GM23338 (cell line): ENCODE results near the gene LRRC28. TPM values are rescaled to one million over a fixed set of nuclear protein-coding genes. Genes with fewer than 3 reads are reported as not detected.

Source experiments
- ATAC-seq: fragments of 200-7000 bp; cut with Tn5 transposase; 3 replicates; pipeline ENCODE4 v1.9.1; 2020
- DNase-seq: peaks from one replicate; pipeline ENCODE4 v3.0.0-alpha.2; 2015; ENCODE audit warnings: low spot score
- H2AFZ ChIP-seq: fragments of 200-600 bp; sonication (generic); 2 replicates; pipeline ENCODE4 v1.8.0; 2016; ENCODE audit warnings: antibody characterized with exemption, mild to moderate bottlenecking, moderate library complexity
- H3F3A ChIP-seq: fragments of 200-600 bp; sonication (generic); replicated peaks from 2 replicates; pipeline ENCODE4 v1.8.0; 2017; ENCODE audit warnings: antibody characterized with exemption, mixed run types, low read depth
- H3K27ac ChIP-seq: fragments of 200-600 bp; sonication (generic); 2 replicates; pipeline ENCODE4 v1.6.1; 2016; ENCODE audit warnings: low read depth
- H3K27me3 ChIP-seq: fragments of 200-600 bp; sonication (generic); 2 replicates; pipeline ENCODE4 v1.8.0; 2016; ENCODE audit warnings: mild to moderate bottlenecking, mixed run types, moderate library complexity; ENCODE audit not compliant: insufficient read depth
- H3K36me3 ChIP-seq: fragments of 200-600 bp; sonication (generic); 2 replicates; pipeline ENCODE4 v1.8.0; 2016; ENCODE audit warnings: mild to moderate bottlenecking; ENCODE audit not compliant: insufficient read depth
- H3K4me1 ChIP-seq: fragments of 200-600 bp; sonication (generic); 2 replicates; pipeline ENCODE4 v1.8.0; 2016; ENCODE audit warnings: mild to moderate bottlenecking, moderate library complexity; ENCODE audit not compliant: insufficient read depth
- H3K4me2 ChIP-seq: fragments of 200-600 bp; sonication (generic); 2 replicates; pipeline ENCODE4 v1.7.1; 2017; ENCODE audit warnings: mixed run types
- H3K4me3 ChIP-seq: fragments of 200-600 bp; sonication (generic); 2 replicates; pipeline ENCODE4 v1.6.1; 2016; ENCODE audit warnings: mixed run types
- H3K79me2 ChIP-seq: fragments of 200-600 bp; sonication (generic); replicated peaks from 2 replicates; pipeline ENCODE4 v1.8.0; 2017; ENCODE audit warnings: mild to moderate bottlenecking; ENCODE audit not compliant: insufficient read depth
- H3K9me2 ChIP-seq: fragments of 200-600 bp; sonication (generic); 2 replicates; pipeline ENCODE4 v1.8.0; 2017; ENCODE audit not compliant: insufficient read depth
- H4K20me1 ChIP-seq: fragments of 200-600 bp; sonication (generic); replicated peaks from 2 replicates; pipeline ENCODE4 v1.8.0; 2017; ENCODE audit warnings: mild to moderate bottlenecking; ENCODE audit not compliant: insufficient read depth
- H3K27ac Mint-ChIP-seq: 2 replicates; pipeline ENCODE4 v1.8.0; 2020; ENCODE audit warnings: inconsistent platforms, mild to moderate bottlenecking, moderate library complexity, mixed read lengths
- H3K27me3 Mint-ChIP-seq: 3 replicates; pipeline ENCODE4 v1.8.0; 2022; ENCODE audit warnings: low read depth, mild to moderate bottlenecking, moderate library complexity, mixed read lengths, inconsistent platforms; ENCODE audit not compliant: insufficient read depth, poor library complexity
- H3K36me3 Mint-ChIP-seq: 3 replicates; pipeline ENCODE4 v1.8.0; 2021; ENCODE audit warnings: low read depth, mild to moderate bottlenecking, inconsistent platforms, moderate library complexity, mixed read lengths
- H3K4me1 Mint-ChIP-seq: 3 replicates; pipeline ENCODE4 v1.8.0; 2020; ENCODE audit warnings: mild to moderate bottlenecking, inconsistent platforms, mixed read lengths
- H3K4me3 Mint-ChIP-seq: 3 replicates; pipeline ENCODE4 v1.8.0; 2021; ENCODE audit warnings: moderate library complexity, mild to moderate bottlenecking, inconsistent platforms, mixed read lengths
- H3K9me3 Mint-ChIP-seq: 3 replicates; pipeline ENCODE4 v1.8.0; 2020; ENCODE audit warnings: moderate library complexity, mild to moderate bottlenecking, inconsistent platforms, mixed read lengths
- CREB1 ChIP-seq: fragments of 250-450 bp; sonication (Bioruptor Pico); IDR thresholded peaks from 2 replicates; pipeline ENCODE4 v1.5.0; 2020; ENCODE audit warnings: low read depth, mild to moderate bottlenecking, moderate library complexity
- ETS1 ChIP-seq: IDR thresholded peaks from 2 replicates; pipeline ENCODE4 v1.6.1; 2016; ENCODE audit warnings: antibody characterized with exemption
- EZH2 ChIP-seq: fragments of 200-600 bp; sonication (generic); IDR thresholded peaks from one replicate; pipeline ENCODE4 v1.8.0; 2017; ENCODE audit warnings: antibody characterized with exemption, mild to moderate bottlenecking, low read depth; ENCODE audit not compliant: unreplicated experiment
- JUNB ChIP-seq: IDR thresholded peaks from one replicate; pipeline ENCODE4 v1.6.1; 2016; ENCODE audit warnings: antibody characterized with exemption; ENCODE audit not compliant: unreplicated experiment
- NANOG ChIP-seq: IDR thresholded peaks from 2 replicates; pipeline ENCODE4 v1.6.1; 2016; ENCODE audit warnings: antibody characterized with exemption, borderline replicate concordance
- POLR2AphosphoS5 ChIP-seq: IDR thresholded peaks from 2 replicates; pipeline ENCODE4 v1.6.1; 2016; ENCODE audit warnings: antibody characterized with exemption, low read depth
- ZNF114 ChIP-seq: fragments of 250-450 bp; sonication (Bioruptor Pico); IDR thresholded peaks from 2 replicates; pipeline ENCODE4 v1.5.0; 2020; ENCODE audit warnings: mild to moderate bottlenecking, moderate library complexity
- polyA plus RNA-seq: library from polyadenylated mRNA; unstranded; fragments of >200 nt; fragmentation: Nextera tagmentation; extraction: Ambion mirVana; gene quantifications from 2 replicates; pipeline ENCODE4 v1.2.1, GENCODE V29; 2016
- total RNA-seq: library from RNA; depleted of rRNA; stranded (reverse); fragments of >200 nt; shearing (Covaris generic); gene quantifications from 2 replicates; pipeline ENCODE4 v1.2.3, GENCODE V29; 2014
- TF ChIP-seq, protein P1 (sequence below), 2 experiments: fragments of 200-600 bp in 1 of 2; sonication (generic) in 1 of 2; conservative IDR thresholded peaks; 2 replicates each; pipeline versions ENCODE4 v1.5.1 to v1.6.1; 2016 to 2017; ENCODE audit warnings: antibody characterized with exemption in 2 of 2, low read depth in 2 of 2, mild to moderate bottlenecking in 2 of 2, moderate library complexity in 1 of 2
- TF ChIP-seq, protein P2 (sequence below): fragments of 250-450 bp; sonication (Bioruptor Pico); IDR thresholded peaks from 2 replicates; pipeline ENCODE4 v1.5.0; 2020; ENCODE audit warnings: mild to moderate bottlenecking, moderate library complexity

LRRC28 gene
- total and polyA plus RNA-seq, 2 experiments from 2014 or later, result 12.9 to 28.4 TPM

GRCh38 chr15:99425657-99426301, 174.5 kb downstream of the LRRC28 start:
- Histone ChIP-seq H3K27me3 (no peaks in the 10 kb centered on the region), H4K20me1 (no peaks in the 10 kb centered on the region), H3K4me3 (no peak overlapping the region), H3K4me1 (no peaks in the 10 kb centered on the region), H2AFZ (no peak overlapping the region), H3K4me2 (no peak overlapping the region), H3K36me3 (no peaks in the 10 kb centered on the region), H3K27ac (no peak overlapping the region), H3K79me2 (no peaks in the 10 kb centered on the region), H3F3A (no peaks in the 10 kb centered on the region), H3K9me2 (no peaks in the 10 kb centered on the region)
- no peak overlapping the region for H3K27ac Mint-ChIP-seq
- H3K36me3 Mint-ChIP-seq, result no peaks in the 10 kb centered on the region; the same call in 2 of the 3 replicates
- TF ChIP-seq JUNB, result no peak
- TF ChIP-seq, protein P1, sequence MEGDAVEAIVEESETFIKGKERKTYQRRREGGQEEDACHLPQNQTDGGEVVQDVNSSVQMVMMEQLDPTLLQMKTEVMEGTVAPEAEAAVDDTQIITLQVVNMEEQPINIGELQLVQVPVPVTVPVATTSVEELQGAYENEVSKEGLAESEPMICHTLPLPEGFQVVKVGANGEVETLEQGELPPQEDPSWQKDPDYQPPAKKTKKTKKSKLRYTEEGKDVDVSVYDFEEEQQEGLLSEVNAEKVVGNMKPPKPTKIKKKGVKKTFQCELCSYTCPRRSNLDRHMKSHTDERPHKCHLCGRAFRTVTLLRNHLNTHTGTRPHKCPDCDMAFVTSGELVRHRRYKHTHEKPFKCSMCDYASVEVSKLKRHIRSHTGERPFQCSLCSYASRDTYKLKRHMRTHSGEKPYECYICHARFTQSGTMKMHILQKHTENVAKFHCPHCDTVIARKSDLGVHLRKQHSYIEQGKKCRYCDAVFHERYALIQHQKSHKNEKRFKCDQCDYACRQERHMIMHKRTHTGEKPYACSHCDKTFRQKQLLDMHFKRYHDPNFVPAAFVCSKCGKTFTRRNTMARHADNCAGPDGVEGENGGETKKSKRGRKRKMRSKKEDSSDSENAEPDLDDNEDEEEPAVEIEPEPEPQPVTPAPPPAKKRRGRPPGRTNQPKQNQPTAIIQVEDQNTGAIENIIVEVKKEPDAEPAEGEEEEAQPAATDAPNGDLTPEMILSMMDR (conservative IDR thresholded peaks at IDR 0.05; ENCODE audit: low read depth in 2 of 2), result 0 out of 4 replicates have a peak, but pooled peaks of 1 of the 2 experiments have one; percentile 15
- H3K27me3 Mint-ChIP-seq, result no peaks in the 10 kb centered on the region
- DNase-seq (no peak), ATAC-seq (peak; percentile 55)
- H3K4me3 Mint-ChIP-seq, result no peak overlapping the region
- peaks cover 6% of the 10 kb centered on the region; the same call in 2 of the 3 replicates for H3K4me1 Mint-ChIP-seq
- no peaks in the 10 kb centered on the region; the same call in 2 of the 3 replicates for H3K9me3 Mint-ChIP-seq

DNA sequence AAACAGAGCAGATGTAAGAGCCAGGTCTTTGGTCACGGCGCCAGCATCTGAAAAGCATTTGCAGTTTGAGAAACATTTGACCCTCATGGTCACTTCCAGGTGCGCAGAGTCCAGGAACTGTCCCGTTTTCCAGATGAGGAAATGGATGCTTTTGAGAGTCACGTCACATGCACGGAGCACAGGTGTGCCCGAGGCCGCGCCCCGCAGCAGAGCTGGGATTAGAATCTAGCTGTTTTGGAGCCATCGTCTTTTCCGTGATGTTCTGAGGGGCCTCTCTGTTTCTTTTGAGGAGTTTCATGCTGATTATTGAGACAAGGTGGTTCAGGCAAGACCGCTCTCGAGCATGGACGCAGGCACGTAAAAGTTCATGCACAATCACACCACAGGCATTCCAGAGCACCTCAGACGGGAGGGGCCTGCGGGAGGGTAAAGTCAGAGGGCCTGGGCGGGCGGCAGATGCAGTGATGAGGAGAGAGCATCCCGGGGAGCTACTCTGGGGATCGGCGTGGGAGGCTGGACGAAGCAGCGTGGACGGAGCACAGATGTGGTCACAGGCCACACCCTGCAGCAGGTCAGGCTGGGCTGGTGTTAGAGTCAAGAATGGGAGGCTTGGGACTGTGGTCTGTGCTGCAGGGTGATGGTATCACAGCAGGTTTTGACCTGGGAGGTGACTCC, 175.3 kb downstream of the LRRC28 start:
- no peak overlapping the region for H3K27ac ChIP-seq
- H2AFZ ChIP-seq, result no peak overlapping the region
- no peaks in the 10 kb centered on the region for H3K27me3 Mint-ChIP-seq
- no peak overlapping the region for H3K4me3 Mint-ChIP-seq
- H4K20me1 ChIP-seq, result no peaks in the 10 kb centered on the region
- H3K9me2 ChIP-seq, result no peaks in the 10 kb centered on the region
- no peaks in the 10 kb centered on the region for H3K36me3 ChIP-seq
- H3K36me3 Mint-ChIP-seq, result no peaks in the 10 kb centered on the region; the same call in 2 of the 3 replicates
- DNase-seq, result no peak
- no peaks in the 10 kb centered on the region for H3K4me1 ChIP-seq
- no peak for ATAC-seq
- H3K4me1 Mint-ChIP-seq, result no peaks in the 10 kb centered on the region; the same call in 2 of the 3 replicates
- no peaks in the 10 kb centered on the region for H3K79me2 ChIP-seq
- no peaks in the 10 kb centered on the region for H3F3A ChIP-seq
- no peaks in the 10 kb centered on the region for H3K9me3 Mint-ChIP-seq
- no peak overlapping the region for H3K27ac Mint-ChIP-seq
- H3K27me3 ChIP-seq, result no peaks in the 10 kb centered on the region
- no peak overlapping the region for H3K4me3 ChIP-seq
- no peak overlapping the region for H3K4me2 ChIP-seq
- no peak for TF ChIP-seq CREB1 (CRISPR knock-in tag)
- no peak for TF ChIP-seq EZH2
- no peak for TF ChIP-seq NANOG
- no peak for TF ChIP-seq JUNB
- TF ChIP-seq POLR2AphosphoS5, result no peak
- TF ChIP-seq, protein P2, sequence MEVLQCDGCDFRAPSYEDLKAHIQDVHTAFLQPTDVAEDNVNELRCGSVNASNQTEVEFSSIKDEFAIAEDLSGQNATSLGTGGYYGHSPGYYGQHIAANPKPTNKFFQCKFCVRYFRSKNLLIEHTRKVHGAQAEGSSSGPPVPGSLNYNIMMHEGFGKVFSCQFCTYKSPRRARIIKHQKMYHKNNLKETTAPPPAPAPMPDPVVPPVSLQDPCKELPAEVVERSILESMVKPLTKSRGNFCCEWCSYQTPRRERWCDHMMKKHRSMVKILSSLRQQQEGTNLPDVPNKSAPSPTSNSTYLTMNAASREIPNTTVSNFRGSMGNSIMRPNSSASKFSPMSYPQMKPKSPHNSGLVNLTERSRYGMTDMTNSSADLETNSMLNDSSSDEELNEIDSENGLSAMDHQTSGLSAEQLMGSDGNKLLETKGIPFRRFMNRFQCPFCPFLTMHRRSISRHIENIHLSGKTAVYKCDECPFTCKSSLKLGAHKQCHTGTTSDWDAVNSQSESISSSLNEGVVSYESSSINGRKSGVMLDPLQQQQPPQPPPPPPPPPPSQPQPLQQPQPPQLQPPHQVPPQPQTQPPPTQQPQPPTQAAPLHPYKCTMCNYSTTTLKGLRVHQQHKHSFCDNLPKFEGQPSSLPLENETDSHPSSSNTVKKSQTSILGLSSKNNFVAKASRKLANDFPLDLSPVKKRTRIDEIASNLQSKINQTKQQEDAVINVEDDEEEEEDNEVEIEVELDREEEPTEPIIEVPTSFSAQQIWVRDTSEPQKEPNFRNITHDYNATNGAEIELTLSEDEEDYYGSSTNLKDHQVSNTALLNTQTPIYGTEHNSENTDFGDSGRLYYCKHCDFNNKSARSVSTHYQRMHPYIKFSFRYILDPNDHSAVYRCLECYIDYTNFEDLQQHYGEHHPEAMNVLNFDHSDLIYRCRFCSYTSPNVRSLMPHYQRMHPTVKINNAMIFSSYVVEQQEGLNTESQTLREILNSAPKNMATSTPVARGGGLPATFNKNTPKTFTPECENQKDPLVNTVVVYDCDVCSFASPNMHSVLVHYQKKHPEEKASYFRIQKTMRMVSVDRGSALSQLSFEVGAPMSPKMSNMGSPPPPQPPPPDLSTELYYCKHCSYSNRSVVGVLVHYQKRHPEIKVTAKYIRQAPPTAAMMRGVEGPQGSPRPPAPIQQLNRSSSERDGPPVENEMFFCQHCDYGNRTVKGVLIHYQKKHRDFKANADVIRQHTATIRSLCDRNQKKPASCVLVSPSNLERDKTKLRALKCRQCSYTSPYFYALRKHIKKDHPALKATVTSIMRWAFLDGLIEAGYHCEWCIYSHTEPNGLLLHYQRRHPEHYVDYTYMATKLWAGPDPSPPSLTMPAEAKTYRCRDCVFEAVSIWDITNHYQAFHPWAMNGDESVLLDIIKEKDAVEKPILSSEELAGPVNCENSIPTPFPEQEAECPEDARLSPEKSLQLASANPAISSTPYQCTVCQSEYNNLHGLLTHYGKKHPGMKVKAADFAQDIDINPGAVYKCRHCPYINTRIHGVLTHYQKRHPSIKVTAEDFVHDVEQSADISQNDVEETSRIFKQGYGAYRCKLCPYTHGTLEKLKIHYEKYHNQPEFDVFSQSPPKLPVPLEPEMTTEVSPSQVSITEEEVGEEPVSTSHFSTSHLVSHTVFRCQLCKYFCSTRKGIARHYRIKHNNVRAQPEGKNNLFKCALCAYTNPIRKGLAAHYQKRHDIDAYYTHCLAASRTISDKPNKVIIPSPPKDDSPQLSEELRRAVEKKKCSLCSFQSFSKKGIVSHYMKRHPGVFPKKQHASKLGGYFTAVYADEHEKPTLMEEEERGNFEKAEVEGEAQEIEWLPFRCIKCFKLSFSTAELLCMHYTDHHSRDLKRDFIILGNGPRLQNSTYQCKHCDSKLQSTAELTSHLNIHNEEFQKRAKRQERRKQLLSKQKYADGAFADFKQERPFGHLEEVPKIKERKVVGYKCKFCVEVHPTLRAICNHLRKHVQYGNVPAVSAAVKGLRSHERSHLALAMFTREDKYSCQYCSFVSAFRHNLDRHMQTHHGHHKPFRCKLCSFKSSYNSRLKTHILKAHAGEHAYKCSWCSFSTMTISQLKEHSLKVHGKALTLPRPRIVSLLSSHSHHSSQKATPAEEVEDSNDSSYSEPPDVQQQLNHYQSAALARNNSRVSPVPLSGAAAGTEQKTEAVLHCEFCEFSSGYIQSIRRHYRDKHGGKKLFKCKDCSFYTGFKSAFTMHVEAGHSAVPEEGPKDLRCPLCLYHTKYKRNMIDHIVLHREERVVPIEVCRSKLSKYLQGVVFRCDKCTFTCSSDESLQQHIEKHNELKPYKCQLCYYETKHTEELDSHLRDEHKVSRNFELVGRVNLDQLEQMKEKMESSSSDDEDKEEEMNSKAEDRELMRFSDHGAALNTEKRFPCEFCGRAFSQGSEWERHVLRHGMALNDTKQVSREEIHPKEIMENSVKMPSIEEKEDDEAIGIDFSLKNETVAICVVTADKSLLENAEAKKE (CRISPR knock-in tag), result no peak
- no peak for TF ChIP-seq ETS1
- no peak for TF ChIP-seq ZNF114 (CRISPR knock-in tag)
